ENCODE measurements around the gene CDKL2.
"Not testable (repeated sequence)": the region's sequence is repeated elsewhere in the genome, so short reads cannot be mapped to it uniquely, and the experiment has no call there.

The CDKL2 gene

DNA sequence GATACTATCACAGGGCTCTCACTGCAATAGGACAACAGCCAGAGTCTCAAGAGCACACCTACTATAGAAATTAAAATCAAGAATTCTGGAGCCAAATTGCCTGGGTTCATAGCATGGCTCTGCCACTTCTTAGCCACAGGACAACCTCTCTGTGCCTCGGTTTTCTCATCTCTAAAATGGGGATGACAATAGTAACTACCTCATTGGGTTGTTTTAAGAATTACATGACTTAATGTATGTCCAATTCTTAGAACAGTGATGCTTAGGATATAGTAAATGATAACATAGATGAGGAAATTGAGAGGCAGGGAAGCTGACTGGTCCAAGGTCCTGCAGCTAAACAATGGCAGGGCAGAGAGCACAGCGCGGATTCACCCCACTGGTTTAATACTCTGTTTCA is 85.5 kb downstream of the CDKL2 start:
- no peak overlapping the region for H3K4me3 ChIP-seq (ENCODE audit: low read depth, low read length)
- TF ChIP-seq, protein P1, sequence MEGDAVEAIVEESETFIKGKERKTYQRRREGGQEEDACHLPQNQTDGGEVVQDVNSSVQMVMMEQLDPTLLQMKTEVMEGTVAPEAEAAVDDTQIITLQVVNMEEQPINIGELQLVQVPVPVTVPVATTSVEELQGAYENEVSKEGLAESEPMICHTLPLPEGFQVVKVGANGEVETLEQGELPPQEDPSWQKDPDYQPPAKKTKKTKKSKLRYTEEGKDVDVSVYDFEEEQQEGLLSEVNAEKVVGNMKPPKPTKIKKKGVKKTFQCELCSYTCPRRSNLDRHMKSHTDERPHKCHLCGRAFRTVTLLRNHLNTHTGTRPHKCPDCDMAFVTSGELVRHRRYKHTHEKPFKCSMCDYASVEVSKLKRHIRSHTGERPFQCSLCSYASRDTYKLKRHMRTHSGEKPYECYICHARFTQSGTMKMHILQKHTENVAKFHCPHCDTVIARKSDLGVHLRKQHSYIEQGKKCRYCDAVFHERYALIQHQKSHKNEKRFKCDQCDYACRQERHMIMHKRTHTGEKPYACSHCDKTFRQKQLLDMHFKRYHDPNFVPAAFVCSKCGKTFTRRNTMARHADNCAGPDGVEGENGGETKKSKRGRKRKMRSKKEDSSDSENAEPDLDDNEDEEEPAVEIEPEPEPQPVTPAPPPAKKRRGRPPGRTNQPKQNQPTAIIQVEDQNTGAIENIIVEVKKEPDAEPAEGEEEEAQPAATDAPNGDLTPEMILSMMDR (IDR thresholded peaks at IDR 0.05; ENCODE audit: low read depth, low read length): no peak

DNA sequence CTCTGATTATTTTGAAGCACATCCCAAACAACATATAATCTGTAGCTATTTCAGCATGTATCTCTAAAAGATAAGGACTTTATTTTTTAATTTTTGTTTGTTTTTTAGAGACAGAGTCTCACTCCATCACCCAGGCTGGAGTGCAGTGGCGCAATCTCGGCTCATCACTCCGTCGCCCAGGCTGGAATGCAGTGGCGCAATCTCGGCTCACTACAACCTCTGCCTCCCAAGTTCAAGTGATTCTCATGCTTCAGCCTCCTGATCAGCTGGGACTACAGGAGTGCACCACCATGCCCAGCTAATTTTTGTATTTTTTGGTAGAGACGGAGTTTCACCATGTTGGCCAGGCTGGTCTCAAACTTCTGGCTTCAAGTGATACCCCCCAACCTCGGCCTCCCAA is 86.1 kb downstream of the CDKL2 start:
- not testable (repeated sequence) for H3K4me3 ChIP-seq (ENCODE audit: low read depth, low read length)

DNA sequence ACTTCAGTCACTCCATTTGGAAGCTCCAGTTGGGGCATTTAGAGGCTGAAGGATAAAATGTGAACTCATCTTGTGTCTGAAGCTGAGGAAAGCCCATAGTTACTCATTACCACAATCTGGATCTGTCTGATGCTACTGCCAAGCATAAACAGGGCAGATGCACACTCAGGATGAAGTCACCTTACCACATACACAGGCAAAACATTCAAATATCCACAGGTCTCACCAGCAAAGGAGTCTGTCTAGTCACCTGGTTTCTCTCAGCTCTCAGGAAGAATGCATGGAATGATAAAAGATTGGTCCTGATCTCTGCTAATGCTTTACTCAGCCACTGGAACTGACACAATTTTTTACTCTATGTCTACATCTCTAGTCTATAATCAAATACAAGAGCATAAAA is 87.5 kb downstream of the CDKL2 start:
- TF ChIP-seq, protein P1 (IDR thresholded peaks at IDR 0.05; ENCODE audit: low read depth, low read length): no peak
- H3K4me3 ChIP-seq (ENCODE audit: low read depth, low read length): no peak overlapping the region

DNA sequence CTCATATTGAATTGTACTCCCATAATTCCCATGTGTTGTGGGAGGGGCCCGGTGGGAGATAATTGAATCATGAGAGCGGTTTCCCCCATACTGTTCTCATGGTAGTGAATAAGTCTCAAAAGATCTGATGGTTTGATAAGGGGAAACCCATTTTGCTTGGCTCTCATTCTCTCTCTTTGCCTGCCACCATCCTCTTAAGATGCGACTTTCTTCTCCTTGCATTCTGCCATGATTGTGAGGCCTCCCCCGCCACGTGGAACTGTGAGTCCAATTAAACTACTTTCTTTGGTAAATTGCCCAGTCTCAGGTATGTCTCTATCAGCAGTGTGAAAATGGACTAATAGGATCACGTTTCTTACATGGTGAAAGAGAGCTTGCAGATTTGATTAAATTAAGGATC is 93.0 kb downstream of the CDKL2 start:
- not testable (repeated sequence) for H3K4me3 ChIP-seq (ENCODE audit: low read depth, low read length)

DNA sequence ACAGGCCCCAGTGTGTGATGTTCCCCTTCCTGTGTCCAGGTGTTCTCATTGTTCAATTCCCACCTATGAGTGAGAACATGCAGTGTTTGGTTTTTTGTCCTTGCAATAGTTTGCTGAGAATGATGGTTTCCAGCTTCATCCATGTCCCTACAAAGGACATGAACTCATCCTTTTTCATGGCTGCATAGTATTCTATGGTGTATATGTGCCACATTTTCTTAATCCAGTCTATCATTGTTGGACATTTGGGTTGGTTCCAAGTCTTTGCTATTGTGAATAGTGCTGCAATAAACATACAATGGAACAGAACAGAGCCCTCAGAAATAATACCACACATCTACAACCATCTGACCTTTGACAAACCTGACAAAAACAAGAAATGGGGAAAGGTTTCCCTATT is 96.4 kb downstream of the CDKL2 start:
- not testable (repeated sequence) for H3K4me3 ChIP-seq (ENCODE audit: low read depth, low read length)

DNA sequence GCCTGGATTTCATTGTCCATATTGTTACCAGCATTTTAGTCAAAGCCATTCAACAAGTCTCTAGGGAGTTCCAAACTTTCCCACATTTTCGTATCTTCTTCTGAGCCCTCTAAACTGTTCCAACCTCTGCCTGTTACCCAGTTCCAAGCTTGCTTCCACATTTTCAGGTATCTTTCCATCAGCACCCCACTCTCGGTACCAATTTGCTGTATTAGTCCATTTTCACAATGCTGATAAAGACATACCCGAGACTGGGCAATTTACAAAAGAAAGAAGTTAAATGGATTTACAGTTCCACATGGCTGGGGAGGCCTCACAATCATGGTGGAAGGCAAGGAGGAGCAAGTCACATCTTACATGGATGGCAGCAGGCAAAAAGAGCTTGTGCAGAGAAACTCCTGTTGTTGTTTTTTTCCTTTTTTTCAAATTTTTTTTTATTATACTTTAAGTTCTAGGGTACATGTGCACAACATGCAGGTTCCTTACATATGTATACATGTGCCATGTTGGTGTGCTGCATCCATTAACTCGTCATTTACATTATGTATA is 96.9 kb downstream of the CDKL2 start:
- H3K4me3 ChIP-seq (ENCODE audit: low read depth, low read length): not testable (repeated sequence)

DNA sequence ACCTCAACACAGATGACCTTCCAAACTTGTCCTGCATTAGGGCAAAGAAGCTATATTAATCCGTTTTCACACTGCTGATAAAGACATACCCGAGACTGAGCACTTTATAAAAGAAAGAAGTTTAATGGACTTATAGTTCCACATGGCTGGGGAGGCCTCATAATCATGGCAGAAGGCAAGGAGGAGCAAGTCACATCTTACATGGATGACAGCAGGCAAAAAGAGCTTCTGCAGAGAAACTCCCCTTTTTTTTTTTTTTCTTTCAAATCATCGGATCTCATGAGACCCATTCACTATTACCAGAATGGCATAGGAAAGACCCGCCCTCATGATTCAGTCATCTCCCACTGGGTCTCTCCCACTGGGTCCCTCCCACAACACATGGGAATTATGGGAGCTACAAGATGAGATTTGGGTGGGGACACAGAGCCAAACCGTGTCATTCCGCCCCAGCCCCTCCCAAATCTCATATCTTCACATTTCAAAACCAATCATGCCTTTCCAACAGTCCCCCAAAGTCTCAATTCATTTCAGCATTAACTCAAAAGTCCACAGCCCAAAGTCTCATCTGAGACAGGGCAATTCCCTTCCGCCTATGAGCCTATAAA is 98.7 kb downstream of the CDKL2 start:
- not testable (repeated sequence) for H3K4me3 ChIP-seq (ENCODE audit: low read depth, low read length)

DNA sequence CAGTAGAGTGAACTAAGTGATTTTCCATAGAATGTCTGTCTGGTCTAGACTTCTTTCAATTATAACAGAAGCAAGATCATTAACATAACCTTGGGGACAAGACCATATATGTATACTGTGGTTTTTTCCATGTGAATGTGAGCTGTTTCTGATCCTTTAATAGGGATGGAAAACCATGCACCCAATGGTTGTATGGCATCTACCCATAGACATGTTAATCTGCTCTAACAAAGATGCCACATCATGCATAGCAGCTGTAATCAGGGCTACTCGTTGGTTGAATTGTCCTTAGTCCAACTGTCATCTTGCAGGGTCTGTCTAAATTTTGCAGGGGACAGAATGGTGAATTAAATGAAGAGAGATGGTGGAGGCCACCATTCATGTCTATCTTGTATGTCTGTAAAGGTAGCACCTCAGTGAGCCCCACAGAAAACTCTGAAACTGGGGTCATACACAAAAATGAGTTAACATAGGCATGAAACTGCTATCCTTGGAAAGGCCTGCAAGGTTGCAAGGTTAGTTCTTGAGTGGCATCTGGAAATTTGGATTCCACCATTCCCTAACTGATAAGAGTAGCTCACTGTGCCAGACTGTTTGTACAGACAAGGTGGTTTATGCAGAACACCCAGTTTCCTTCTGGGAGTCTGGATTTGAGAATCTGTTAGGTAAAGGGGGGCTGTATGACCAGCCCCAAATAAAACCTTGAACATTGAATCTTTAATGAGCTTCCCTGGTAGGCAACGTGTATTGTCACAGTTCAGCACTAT is 99.6 kb downstream of the CDKL2 start:
- TF ChIP-seq, protein P1 (IDR thresholded peaks at IDR 0.05; ENCODE audit: low read depth, low read length): no peak
- no peak overlapping the region for H3K4me3 ChIP-seq (ENCODE audit: low read depth, low read length)
